NCI-H1436 treated with DMSO at 0.1 percent for 48 hours (cell line): ENCODE data around the gene PPOX.

Source experiments
- DNase-seq: peaks from one replicate; lab custom pipeline; 2025; lab: John Stamatoyannopoulos, UW

The PPOX gene

DNA sequence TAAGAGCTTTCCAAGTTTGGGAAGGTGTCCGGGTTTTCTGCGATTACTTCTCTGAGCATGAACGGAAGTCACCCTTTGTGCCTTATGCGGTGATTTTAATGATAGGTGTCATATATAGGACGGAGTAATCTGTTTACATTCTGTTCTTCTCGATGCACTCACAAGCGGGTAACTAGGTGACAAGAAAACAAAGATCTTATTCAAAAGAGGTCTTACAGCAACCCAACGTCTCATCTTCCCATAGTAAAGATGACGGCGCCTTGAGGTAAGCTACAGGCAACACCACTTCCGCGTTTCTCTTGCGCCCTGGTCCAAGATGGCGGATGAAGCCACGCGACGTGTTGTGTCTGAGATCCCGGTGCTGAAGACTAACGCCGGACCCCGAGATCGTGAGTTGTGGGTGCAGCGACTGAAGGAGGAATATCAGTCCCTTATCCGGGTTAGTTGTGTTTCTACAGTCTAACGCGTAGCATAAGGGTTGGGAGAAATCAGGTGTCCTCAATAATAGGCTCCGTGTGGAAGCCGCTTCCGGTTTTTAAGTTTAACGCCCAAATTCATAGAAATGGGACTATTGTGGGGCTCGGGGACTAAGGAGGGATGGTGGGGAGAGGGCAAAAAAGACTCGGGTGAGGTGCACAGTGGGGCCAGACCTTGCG, 12.4 kb upstream of the PPOX start, which contains the start of gene UFC1:
UFC1 (plus strand) TSS at position 297 of the 656 bp plus-strand sequence; CDS start at position 317, 20 bp downstream.
- DNase-seq = peak; percentile 73

DNA sequence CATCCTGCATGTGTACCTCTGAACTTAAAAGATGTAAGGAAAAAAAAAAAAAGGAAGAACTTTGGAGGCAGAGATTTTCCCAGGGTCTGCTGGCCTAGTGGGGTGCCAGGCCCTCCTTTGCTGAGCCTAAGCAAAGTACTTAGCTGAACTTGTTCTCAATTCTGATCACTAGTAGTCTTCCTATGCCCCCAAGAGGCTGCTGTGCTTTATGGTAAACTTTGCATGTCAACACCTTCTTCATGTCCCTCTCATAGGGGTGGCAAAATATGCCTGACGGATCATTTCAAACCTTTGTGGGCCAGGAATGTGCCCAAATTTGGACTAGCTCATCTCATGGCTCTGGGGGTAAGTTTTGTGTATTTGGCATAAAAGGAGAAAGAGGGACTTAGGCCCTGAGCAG, 8.4 kb upstream of the PPOX start:
- DNase-seq = no peak

GRCh38 chr1:161158316-161159010, 7.8 kb upstream of the PPOX start:
- DNase-seq = no peak

DNA sequence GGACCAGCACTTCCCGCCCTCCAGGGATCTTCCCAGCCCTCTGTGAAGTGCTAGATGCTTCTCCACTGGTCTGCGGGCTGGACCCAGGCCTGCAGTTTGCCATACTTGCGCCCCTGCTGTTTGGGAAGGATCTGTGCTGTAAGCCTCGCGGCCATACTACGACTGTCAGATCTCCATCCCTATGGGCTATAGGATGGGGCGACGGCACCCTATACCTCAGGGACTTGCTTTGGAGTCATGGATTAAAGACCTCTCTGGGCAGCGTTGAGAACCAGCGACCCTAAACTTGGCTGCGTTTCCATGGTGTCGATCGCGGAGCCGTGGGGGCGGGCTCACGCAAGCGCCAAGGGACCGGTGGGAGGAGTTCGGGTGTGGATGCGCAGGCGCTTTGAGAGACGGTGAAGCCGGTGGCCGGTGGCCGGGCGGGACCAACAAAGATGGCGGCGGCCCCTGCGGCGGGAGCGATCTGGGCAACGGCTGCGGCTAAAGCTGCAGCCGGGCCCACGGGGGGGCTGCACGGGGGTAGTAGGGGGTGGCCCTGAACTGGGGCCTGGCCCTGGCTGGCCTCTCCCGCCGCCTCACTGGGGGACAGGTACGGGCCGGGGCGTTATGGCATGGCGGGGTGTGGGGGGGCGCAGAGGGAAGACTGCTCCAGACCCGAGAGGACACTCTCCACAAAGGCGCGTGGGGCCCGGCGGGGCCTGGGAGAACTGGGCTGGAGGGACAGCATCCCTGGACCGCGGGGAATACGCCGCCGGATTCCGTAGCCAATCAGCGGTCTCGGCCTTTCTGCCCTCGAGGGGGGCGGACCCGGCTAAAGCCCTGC, 6.9 kb upstream of the PPOX start, which contains the start of gene USP21:
USP21 (plus strand) TSS at position 414 of the 826 bp plus-strand sequence. CDS start 1,141 bp downstream, outside the sequence.
- peak; percentile 37 for DNase-seq

DNA sequence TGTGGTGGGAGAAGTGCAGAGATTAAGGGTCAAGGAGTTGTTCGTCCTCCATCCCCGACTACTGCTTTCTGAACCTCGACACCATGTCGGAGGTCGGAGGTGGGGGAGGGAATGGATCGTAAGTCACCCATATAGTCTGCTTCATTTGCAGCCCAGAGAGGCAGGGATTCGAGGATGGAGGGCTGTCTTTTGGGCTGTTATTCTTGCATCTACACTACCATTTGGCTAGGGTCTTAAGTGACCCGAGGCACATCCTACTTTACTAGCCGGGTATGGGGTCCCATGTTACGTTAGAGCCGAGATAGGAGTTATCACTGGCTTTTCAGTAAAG, 6.3 kb upstream of the PPOX start:
- DNase-seq = no peak

DNA sequence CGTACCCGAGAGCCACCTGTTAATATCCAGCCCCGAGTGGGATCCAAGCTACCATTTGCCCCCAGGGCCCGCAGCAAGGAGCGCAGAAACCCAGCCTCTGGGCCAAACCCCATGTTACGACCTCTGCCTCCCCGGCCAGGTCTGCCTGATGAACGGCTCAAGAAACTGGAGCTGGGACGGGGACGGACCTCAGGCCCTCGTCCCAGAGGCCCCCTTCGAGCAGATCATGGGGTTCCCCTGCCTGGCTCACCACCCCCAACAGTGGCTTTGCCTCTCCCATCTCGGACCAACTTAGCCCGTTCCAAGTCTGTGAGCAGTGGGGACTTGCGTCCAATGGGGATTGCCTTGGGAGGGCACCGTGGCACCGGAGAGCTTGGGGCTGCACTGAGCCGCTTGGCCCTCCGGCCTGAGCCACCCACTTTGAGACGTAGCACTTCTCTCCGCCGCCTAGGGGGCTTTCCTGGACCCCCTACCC, 5.5 kb upstream of the PPOX start:
- DNase-seq = no peak

DNA sequence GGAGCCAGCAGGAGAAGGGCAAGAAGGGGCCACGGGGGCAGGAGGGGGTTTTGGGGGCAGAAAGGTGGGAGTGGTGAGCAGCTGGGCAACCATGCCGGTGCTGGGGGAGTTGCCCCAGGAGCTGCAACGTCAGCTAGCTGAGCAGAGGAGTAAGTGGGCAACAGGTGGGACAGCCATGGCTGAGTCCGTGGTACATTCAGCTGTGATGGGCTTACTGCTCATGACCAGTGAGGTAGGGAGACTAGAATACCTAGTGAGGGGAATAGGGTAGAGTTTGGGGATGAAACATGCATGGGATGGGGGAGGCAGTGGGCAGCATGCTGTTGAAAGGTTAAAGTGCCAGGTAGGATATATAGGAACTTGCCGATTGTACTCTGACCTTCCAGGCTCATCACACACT, 4.6 kb upstream of the PPOX start:
- DNase-seq = no peak

GRCh38 chr1:161162052-161162451, 4.2 kb upstream of the PPOX start:
- DNase-seq = no peak

- DNase-seq = no peak
These were observed 3.4 kb upstream of the PPOX start for GRCh38 chr1:161162806-161163205.

GRCh38 chr1:161163793-161164192, 2.4 kb upstream of the PPOX start:
- DNase-seq = no peak

DNA sequence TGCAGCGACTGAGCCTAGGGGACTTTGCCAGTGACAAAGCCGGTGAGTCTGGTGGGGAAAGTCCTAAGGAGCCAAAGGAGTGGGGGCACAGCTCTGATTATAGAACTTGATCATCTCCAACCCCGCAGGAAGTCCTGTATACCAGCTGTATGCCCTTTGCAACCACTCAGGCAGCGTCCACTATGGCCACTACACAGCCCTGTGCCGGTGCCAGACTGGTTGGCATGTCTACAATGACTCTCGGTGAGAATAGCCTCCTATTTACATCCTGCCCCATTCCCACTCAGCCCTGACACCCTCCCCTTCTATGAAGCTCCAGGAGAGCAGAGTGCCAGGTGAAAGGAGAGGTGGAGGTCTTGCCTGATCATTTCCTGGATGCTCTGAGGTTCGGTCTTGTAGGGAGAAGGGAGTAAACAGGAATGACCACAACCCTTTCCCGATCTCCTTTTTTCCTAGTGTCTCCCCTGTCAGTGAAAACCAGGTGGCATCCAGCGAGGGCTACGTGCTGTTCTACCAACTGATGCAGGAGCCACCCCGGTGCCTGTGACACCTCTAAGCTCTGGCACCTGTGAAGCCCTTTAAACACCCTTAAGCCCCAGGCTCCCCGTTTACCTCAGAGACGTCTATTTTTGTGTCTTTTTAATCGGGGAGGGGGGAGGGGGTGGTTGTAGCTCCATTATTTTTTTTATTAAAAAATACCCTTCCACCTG, 1.2 kb upstream of the PPOX start:
- no peak for DNase-seq

DNA sequence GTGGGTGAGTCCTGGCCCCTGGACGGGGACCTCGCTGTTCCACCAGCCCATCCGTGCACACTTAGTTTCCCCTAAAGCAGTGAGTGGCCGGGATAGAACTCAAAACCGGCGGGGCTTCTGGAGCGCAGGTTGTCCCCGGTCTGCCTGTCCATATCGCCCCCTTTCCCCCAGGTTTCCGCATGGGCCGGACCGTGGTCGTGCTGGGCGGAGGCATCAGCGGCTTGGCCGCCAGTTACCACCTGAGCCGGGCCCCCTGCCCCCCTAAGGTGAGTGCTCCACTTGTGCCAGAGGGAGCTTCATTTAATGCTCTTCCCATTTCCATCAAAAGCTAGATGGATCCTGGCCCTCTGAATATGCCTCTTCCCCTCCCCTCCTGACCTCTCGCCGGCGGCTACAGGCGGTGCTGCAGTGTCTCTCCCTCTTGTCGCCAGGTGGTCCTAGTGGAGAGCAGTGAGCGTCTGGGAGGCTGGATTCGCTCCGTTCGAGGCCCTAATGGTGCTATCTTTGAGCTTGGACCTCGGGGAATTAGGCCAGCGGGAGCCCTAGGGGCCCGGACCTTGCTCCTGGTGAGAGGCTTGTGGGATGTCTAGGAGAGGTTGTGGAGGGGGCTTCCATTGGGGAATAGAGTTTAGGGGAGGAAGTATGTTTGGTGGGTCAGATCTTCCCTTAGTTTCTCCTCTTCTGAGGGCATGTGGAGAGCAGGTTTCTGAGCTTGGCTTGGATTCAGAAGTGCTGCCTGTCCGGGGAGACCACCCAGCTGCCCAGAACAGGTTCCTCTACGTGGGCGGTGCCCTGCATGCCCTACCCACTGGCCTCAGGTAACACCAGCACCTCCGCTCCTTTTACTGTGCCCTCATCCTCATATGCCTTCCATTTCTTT, 683 bp downstream of the PPOX start:
- DNase-seq = no peak

GRCh38 chr1:161168906-161169305, 2.7 kb downstream of the PPOX start:
- no peak for DNase-seq

DNA sequence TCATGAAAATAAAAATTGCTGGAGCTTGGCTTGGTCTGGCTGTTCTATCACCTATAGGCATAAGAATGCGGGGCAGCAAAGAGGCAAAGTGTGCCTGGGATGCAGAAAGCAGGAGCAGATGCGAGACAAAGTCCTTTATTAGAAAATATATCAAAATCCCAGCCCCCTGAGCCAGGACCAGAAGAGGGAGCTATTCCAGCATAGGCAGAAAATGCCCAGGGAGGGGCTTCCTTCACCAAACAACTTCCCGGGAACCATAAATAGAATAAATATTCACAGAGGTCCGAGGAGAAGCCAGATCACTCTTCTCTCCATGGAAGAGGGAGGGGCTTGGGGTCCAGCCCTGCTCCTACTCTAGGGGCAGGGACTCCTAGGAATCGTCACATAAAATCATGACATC, 5.0 kb downstream of the PPOX start:
- no peak for DNase-seq

GRCh38 chr1:161171696-161172095, 5.5 kb downstream of the PPOX start:
- no peak for DNase-seq

GRCh38 chr1:161172349-161172748, 6.1 kb downstream of the PPOX start:
- DNase-seq = no peak

DNA sequence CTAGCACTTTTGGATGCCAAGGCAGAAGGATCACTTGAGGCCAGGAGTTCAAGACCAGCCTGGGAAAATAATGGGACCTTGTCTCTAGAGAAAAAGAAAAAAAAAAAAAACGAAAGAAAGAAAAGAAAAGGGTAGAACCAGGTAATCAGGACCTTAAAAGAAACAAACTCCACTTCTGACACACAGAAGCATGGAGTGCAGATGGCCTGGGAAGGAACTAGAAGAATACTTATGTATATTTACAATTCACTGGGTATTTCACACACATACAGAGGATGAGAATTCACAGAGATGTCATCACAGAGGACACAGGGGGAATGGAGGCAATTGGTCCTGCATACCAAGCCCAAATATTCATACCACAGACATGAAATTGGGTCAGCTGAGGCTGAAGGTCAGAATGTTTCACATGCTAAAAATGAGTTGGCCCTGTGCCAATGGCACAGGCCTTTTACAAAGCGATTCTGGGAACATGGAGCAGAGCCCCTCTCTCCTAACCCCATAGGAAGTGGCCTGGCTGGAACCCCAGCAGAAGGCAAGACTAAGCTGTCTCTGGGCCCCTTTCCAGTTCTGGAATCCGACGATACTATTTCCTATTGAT, 6.7 kb downstream of the PPOX start:
- no peak for DNase-seq

- no peak for DNase-seq
These were observed 7.5 kb downstream of the PPOX start for GRCh38 chr1:161173711-161174110.

GRCh38 chr1:161174911-161175310, 8.7 kb downstream of the PPOX start:
- DNase-seq = no peak

GRCh38 chr1:161175771-161176453, 9.7 kb downstream of the PPOX start:
- DNase-seq = no peak
